ENCODE results near the gene STK11. TPM values are rescaled to one million over a fixed set of nuclear protein-coding genes. Genes with fewer than 3 reads are reported as not detected.

The STK11 gene
- total and polyA plus RNA-seq, 7 donors, result 64.9 to 133 (median 85.9) TPM

DNA sequence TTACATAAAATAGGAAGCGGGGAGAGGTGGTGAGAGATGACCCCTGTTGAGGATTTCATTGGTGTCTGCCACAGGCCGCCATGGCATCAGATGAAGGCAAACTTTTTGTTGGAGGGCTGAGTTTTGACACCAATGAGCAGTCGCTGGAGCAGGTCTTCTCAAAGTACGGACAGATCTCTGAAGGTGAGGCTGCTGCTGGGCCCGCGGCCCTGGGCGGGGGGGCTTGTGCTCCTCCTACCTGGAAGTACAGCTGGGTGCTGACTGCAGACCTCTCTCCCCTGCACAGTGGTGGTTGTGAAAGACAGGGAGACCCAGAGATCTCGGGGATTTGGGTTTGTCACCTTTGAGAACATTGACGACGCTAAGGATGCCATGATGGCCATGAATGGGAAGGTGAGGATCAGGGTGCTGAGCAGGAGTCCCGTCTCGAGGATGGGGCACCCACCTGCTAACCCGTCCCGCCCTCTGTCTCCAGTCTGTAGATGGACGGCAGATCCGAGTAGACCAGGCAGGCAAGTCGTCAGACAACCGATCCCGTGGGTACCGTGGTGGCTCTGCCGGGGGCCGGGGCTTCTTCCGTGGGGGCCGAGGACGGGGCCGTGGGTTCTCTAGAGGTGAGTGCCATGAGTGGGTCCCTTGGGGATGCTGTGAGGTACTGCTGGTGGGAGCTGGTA is 65.4 kb downstream of the STK11 start:
- H3K36me3 ChIP-seq (ENCODE audit: insufficient read depth in 1 of 2, low read depth in 1 of 2), result peaks cover 8 to 51% of the 10 kb centered on the region in 2 donors
- peak overlapping the region; percentile 87 for H3K4me3 ChIP-seq
- ATAC-seq, result no peak

GRCh38 chr19:1271528-1272422 is 66.2 kb downstream of the STK11 start:
- 38 to 67% (median 41%) methylated on average over 34 to 37 of the region's 37 CpGs for WGBS, 3 donors
- intact Hi-C loops (cut with DNase I), result loop anchor here in 1 of 2 donors (10.0 kb wide), 1 partner anchor 143 kb away; no protein-coding TSS in a partner anchor
- DNase-seq, result peak; percentile 43 to 75
- no peak for TF ChIP-seq CTCF (IDR thresholded peaks at IDR 0.05)
- H3K9me3 ChIP-seq, result no peaks in the 10 kb centered on the region
- ATAC-seq, result no peak
- H3K27me3 ChIP-seq (ENCODE audit: insufficient read depth in 3 of 3, low read length in 2 of 3), result no peaks in the 10 kb centered on the region
- peak overlapping the region; percentile 99 for H3K27ac ChIP-seq
- H3K4me3 ChIP-seq, result peak overlapping the region; percentile 87
- peaks cover 77% of the 10 kb centered on the region for H3K4me1 ChIP-seq
- H3K36me3 ChIP-seq (ENCODE audit: insufficient read depth in 1 of 2, low read depth in 1 of 2), result peaks cover 8 to 51% of the 10 kb centered on the region in 2 donors

More for the DNA sequence above, 65.4 kb downstream of the STK11 start:
- Histone ChIP-seq H3K27me3 (ENCODE audit: insufficient read depth in 3 of 3, low read length in 2 of 3) (no peaks in the 10 kb centered on the region), H3K27ac (peak overlapping the region; percentile 99), H3K9me3 (no peaks in the 10 kb centered on the region), H3K4me1 (peaks cover 75% of the 10 kb centered on the region)
- intact Hi-C loops (cut with DNase I), result loop anchor here in 1 of 2 donors (10.0 kb wide), 1 partner anchor 144 kb away; no protein-coding TSS in a partner anchor
- no peak for DNase-seq
- WGBS, 3 donors, result 42 to 67% (median 46%) methylated on average over 25 to 26 of the region's 26 CpGs
- no peak for TF ChIP-seq CTCF (IDR thresholded peaks at IDR 0.05)

DNA sequence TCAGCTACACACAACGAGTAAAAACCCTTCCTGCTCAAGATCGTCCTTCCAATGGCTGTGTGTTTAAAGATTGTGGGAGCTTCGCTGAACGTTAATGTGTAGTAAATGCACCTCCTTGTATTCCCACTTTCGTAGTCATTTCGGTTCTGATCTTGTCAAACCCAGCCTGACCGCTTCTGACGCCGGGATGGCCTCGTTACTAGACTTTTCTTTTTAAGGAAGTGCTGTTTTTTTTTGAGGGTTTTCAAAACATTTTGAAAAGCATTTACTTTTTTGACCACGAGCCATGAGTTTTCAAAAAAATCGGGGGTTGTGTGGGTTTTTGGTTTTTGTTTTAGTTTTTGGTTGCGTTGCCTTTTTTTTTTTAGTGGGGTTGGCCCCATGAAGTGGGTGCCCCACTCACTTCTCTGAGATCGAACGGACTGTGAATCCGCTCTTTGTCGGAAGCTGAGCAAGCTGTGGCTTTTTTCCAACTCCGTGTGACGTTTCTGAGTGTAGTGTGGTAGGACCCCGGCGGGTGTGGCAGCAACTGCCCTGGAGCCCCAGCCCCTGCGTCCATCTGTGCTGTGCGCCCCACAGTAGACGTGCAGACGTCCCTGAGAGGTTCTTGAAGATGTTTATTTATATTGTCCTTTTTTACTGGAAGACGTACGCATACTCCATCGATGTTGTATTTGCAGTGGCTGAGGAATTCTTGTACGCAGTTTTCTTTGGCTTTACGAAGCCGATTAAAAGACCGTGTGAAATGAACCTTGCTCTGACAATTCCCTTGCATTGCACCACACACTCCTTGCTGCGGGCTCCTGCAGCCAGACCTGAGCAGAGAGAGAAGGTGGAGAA is 67.1 kb downstream of the STK11 start:
- peak overlapping the region; percentile 87 for H3K4me3 ChIP-seq
- peak overlapping the region; percentile 99 for H3K27ac ChIP-seq
- H3K36me3 ChIP-seq (ENCODE audit: insufficient read depth in 1 of 2, low read depth in 1 of 2), result peaks cover 8 to 58% of the 10 kb centered on the region in 2 donors
- H3K9me3 ChIP-seq, result no peaks in the 10 kb centered on the region
- no peaks in the 10 kb centered on the region for H3K27me3 ChIP-seq (ENCODE audit: insufficient read depth in 3 of 3, low read length in 2 of 3)
- intact Hi-C loops (cut with DNase I), result loop anchor here in 1 of 2 donors (10.0 kb wide), 1 partner anchor 142 kb away; no protein-coding TSS in a partner anchor
- TF ChIP-seq CTCF (IDR thresholded peaks at IDR 0.05), result no peak
- ATAC-seq (no peak), DNase-seq (no peak)
- peaks cover 70% of the 10 kb centered on the region for H3K4me1 ChIP-seq
- WGBS, 3 donors, result 55 to 78% (median 55%) methylated on average over 33 of the region's 33 CpGs

GRCh38 chr19:1273263-1274041 is 67.9 kb downstream of the STK11 start:
- TF ChIP-seq CTCF (IDR thresholded peaks at IDR 0.05), result no peak
- Histone ChIP-seq H3K4me1 (peaks cover 62% of the 10 kb centered on the region), H3K4me3 (peak overlapping the region; percentile 87), H3K27me3 (ENCODE audit: insufficient read depth in 3 of 3, low read length in 2 of 3) (no peaks in the 10 kb centered on the region), H3K9me3 (no peaks in the 10 kb centered on the region), H3K27ac (peak overlapping the region; percentile 99), H3K36me3 (ENCODE audit: insufficient read depth in 1 of 2, low read depth in 1 of 2) (peaks cover 8 to 64% of the 10 kb centered on the region in 2 donors)
- 38 to 62% (median 53%) methylated on average over 24 to 25 of the region's 25 CpGs for WGBS, 3 donors
- DNase-seq (peak in 1 of 2 donors; percentile 73), ATAC-seq (peak in 1 of 4 donors; percentile 7)
- intact Hi-C loops (cut with DNase I), result loop anchor here in 1 of 2 donors (10.0 kb wide), 1 partner anchor 141 kb away; no protein-coding TSS in a partner anchor
